ENCODE data around the gene PANK3. TPM values are rescaled to one million over a fixed set of nuclear protein-coding genes. Genes with fewer than 3 reads are reported as not detected.

The PANK3 gene
- total and polyA plus RNA-seq, 9 of the 15 experiments (the other 6 are each of a cell fraction or from before 2014, with no cell fraction given), result 5.9 to 50.4 (median 29.7) TPM

GRCh38 chr5:168530621-168531150 is 48.5 kb downstream of the PANK3 start:
- Histone ChIP-seq H3K27ac (ENCODE audit: extremely low read depth, low read depth, low read length) (no peak overlapping the region), H3K9ac (ENCODE audit: insufficient read depth in 1 of 2, low read depth in 2 of 2, low read length in 2 of 2) (no peak overlapping the region), H3K4me3 (no peak overlapping the region), H3K36me3 (ENCODE audit: control insufficient read depth, insufficient read depth, low read length) (no peaks in the 10 kb centered on the region), H2AFZ (ENCODE audit: low read depth, low read length) (no peak overlapping the region), H3K4me2 (ENCODE audit: insufficient read depth, low read length) (no peak overlapping the region), H3K9me3 (replicated peaks; ENCODE audit: control insufficient read depth, insufficient read depth, low read depth, low read length) (no peaks in the 10 kb centered on the region), H4K20me1 (replicated peaks; ENCODE audit: control insufficient read depth, insufficient read depth, low read length) (no peaks in the 10 kb centered on the region), H3K4me1 (replicated peaks in 1 of 2; ENCODE audit: control insufficient read depth in 2 of 2, insufficient read depth in 2 of 2, low read length in 2 of 2) (no peaks in the 10 kb centered on the region), H3K27me3 (ENCODE audit: control insufficient read depth in 2 of 2, insufficient read depth in 2 of 2, low read length in 2 of 2) (peaks cover 4 to 34% of the 10 kb centered on the region in 2 experiments; a peak in 4 of 5 replicates), H3K79me2 (ENCODE audit: control insufficient read depth, insufficient read depth, low read length) (no peaks in the 10 kb centered on the region), H3K9me1 (ENCODE audit: control insufficient read depth, insufficient read depth, low read length) (no peaks in the 10 kb centered on the region)
- no peak for FAIRE-seq
- ChIA-PET CTCF (ENCODE audit: low intra/inter-chr PET ratio) (no interaction called here), POLR2A (no interaction called here)
- no TSS peak for BruUV-seq (replicated peaks)
- DNase-seq (ENCODE audit: extremely low read depth in 1 of 4, low spot score in 3 of 4), result no peak
- TF ChIP-seq RFX1 (IDR thresholded peaks at IDR 0.05), result no peak
- TF ChIP-seq FOSL1 (tag; conservative IDR thresholded peaks at IDR 0.05), result no peak
- peak; percentile 53 for TF ChIP-seq TFE3 (CRISPR knock-in tag; IDR thresholded peaks at IDR 0.05)
- ATAC-seq, result no peak
- in situ Hi-C loops (cut with MboI) (no loop called here), intact Hi-C loops (cut with micrococcal nuclease) (no loop called here)
- WGBS (ENCODE audit: insufficient coverage, low coverage, missing lambda C conversion rate), result 0% methylated on average over 4 of the region's 4 CpGs

Measured in K562 (cell line).